HG03095 (cell line): ENCODE data around the gene SACS.

Source experiments
- ATAC-seq: cut with Tn5 transposase; IDR thresholded peaks from one replicate; pipeline ENCODE4 v1.9.1; 2021; ENCODE audit warnings: moderate library complexity; ENCODE audit not compliant: unreplicated experiment

SACS gene

GRCh38 chr13:23433171-23434153 lies at the start of gene SACS:
Gene SACS, minus strand, starts transcription at chr13:23433702. Its CDS starts 22,463 bp downstream, at chr13:23411239.
- ATAC-seq = no peak

- ATAC-seq = no peak
Measured at GRCh38 chr13:23480324-23480723, 46.8 kb upstream of the SACS start.

- ATAC-seq = no peak
Measured at GRCh38 chr13:23477101-23477500, 43.6 kb upstream of the SACS start.

GRCh38 chr13:23473221-23473620 lies 39.7 kb upstream of the SACS start:
- ATAC-seq = no peak

GRCh38 chr13:23472189-23472588 lies 38.7 kb upstream of the SACS start:
- ATAC-seq = no peak

- ATAC-seq = no peak
Measured at GRCh38 chr13:23470790-23471614, 37.5 kb upstream of the SACS start.

- ATAC-seq = no peak
Measured at GRCh38 chr13:23469951-23470421, 36.5 kb upstream of the SACS start.

GRCh38 chr13:23468811-23469210 lies 35.3 kb upstream of the SACS start:
- ATAC-seq = no peak

- no peak for ATAC-seq
Measured at GRCh38 chr13:23467932-23468278, 34.4 kb upstream of the SACS start.

- peak; percentile 4 for ATAC-seq
Measured at GRCh38 chr13:23467048-23467931, 33.8 kb upstream of the SACS start.

- peak; percentile 88 for ATAC-seq
Measured at GRCh38 chr13:23466144-23467002, 32.9 kb upstream of the SACS start.

- ATAC-seq = no peak
Measured at GRCh38 chr13:23463661-23464060, 30.2 kb upstream of the SACS start.

- ATAC-seq = no peak
Measured at GRCh38 chr13:23462815-23463559, 29.5 kb upstream of the SACS start.

- ATAC-seq = no peak
Measured at GRCh38 chr13:23461544-23461943, 28.0 kb upstream of the SACS start.

- no peak for ATAC-seq
Measured at GRCh38 chr13:23460921-23461320, 27.4 kb upstream of the SACS start.

GRCh38 chr13:23460309-23460708 lies 26.8 kb upstream of the SACS start:
- peak; percentile 91 for ATAC-seq

- ATAC-seq = no peak
Measured at GRCh38 chr13:23458989-23459388, 25.5 kb upstream of the SACS start.

- no peak for ATAC-seq
Measured at GRCh38 chr13:23456437-23457210, 23.1 kb upstream of the SACS start.
